Endothelial cell of umbilical vein (primary cell): ENCODE measurements around the gene UBE2E3. TPM values are rescaled to one million over a fixed set of nuclear protein-coding genes. Genes with fewer than 3 reads are reported as not detected.

Source experiments
- BruUV-seq: library from RNA; stranded (reverse); fragments of 400-500 nt; replicated peaks from 2 replicates; lab custom pipeline; 2021; lab: Mats Ljungman, UMichigan
- CTCF ChIA-PET: fragments of 300-600, 350-600 bp; sonication (Branson Sonifier 250); formaldehyde crosslinking; loops from one replicate; lab custom pipeline; 2021; ENCODE audit warnings: antibody characterized with exemption, inconsistent platforms; lab: Charles Lee
- POLR2A ChIA-PET: fragments of 300-600, 350-600 bp; sonication (Branson Sonifier 250); formaldehyde crosslinking; loops from one replicate; lab custom pipeline; 2021; ENCODE audit warnings: antibody characterized with exemption, inconsistent platforms; lab: Charles Lee
- DNase-seq: peaks from one replicate; pipeline ENCODE4 v3.0.0-alpha.2; 2011; ENCODE audit warnings: low read depth, low spot score
- FAIRE-seq: peaks from 2 replicates; lab custom pipeline; 2011; peaks lifted over from hg19 to GRCh38; lab: Jason Lieb, UNC
- H2AFZ ChIP-seq: 2 replicates; pipeline ENCODE4 v1.6.0; 2012; ENCODE audit warnings: low read depth, low read length, control low read depth, inconsistent platforms
- H3K27ac ChIP-seq: 2 replicates; pipeline ENCODE4 v1.5.1; 2011; ENCODE audit warnings: low read depth, mild to moderate bottlenecking, control low read depth, low read length, moderate library complexity; ENCODE audit not compliant: insufficient read depth
- H3K27me3 ChIP-seq, 2 experiments: 2 replicates each; pipeline versions ENCODE4 v1.6.0 to v1.6.1; 2011; ENCODE audit warnings: low read length in 2 of 2, mixed read lengths in 1 of 2; ENCODE audit not compliant: control insufficient read depth in 2 of 2, insufficient read depth in 2 of 2
- H3K36me3 ChIP-seq, 2 experiments: 2 replicates in 1 of 2; 3 replicates in 1 of 2; pipeline ENCODE4 v1.5.1; 2011; ENCODE audit warnings: low read length in 2 of 2, mild to moderate bottlenecking in 1 of 2, moderate library complexity in 1 of 2; ENCODE audit not compliant: control insufficient read depth in 2 of 2, insufficient read depth in 2 of 2; ENCODE audit errors: extremely low read depth in 1 of 2
- H3K4me1 ChIP-seq: 3 replicates; pipeline ENCODE4 v1.5.1; 2011; ENCODE audit warnings: mild to moderate bottlenecking, low read length; ENCODE audit not compliant: control insufficient read depth, insufficient read depth; ENCODE audit errors: extremely low read depth
- H3K4me2 ChIP-seq: 2 replicates; pipeline ENCODE4 v1.6.1; 2011; ENCODE audit warnings: low read length, control low read depth, mixed read lengths; ENCODE audit not compliant: insufficient read depth
- H3K4me3 ChIP-seq, 3 experiments: fragments of 200-600 bp in 1 of 3; sonication (generic), shearing (Covaris generic) in 1 of 3; replicated peaks in 1 of 3; 2 replicates each; pipeline ENCODE4 v1.5.1; 2011 to 2016; ENCODE audit warnings: control low read depth in 3 of 3, low read length in 3 of 3, mild to moderate bottlenecking in 2 of 3, inconsistent platforms in 1 of 3, low read depth in 1 of 3, moderate library complexity in 1 of 3; ENCODE audit not compliant: insufficient read depth in 1 of 3
- H3K79me2 ChIP-seq: 2 replicates; pipeline ENCODE4 v1.6.0; 2012; ENCODE audit warnings: low read length, inconsistent platforms; ENCODE audit not compliant: control insufficient read depth, insufficient read depth
- H3K9ac ChIP-seq: replicated peaks from 2 replicates; pipeline ENCODE3; 2011; ENCODE audit warnings: low read length, control low read depth; ENCODE audit not compliant: insufficient read depth; ENCODE audit errors: extremely low read depth
- H3K9me1 ChIP-seq: replicated peaks from 3 replicates; pipeline ENCODE4 v1.6.0; 2011; ENCODE audit warnings: mild to moderate bottlenecking, low read length; ENCODE audit not compliant: control insufficient read depth, insufficient read depth; ENCODE audit errors: extremely low read depth
- H3K9me3 ChIP-seq: replicated peaks from 2 replicates; pipeline ENCODE4 v1.5.1; 2012; ENCODE audit warnings: low read length, inconsistent platforms; ENCODE audit not compliant: control insufficient read depth, insufficient read depth
- H4K20me1 ChIP-seq: replicated peaks from 2 replicates; pipeline ENCODE3; 2011; ENCODE audit warnings: mild to moderate bottlenecking, low read length; ENCODE audit not compliant: control insufficient read depth, insufficient read depth; ENCODE audit errors: extremely low read depth
- CTCF ChIP-seq, 2 donors: IDR thresholded peaks; 1 replicate in 1 of 2; 2 replicates in 1 of 2; pipeline ENCODE4 v1.5.1; 2011; ENCODE audit warnings: low read length in 2 of 2, mild to moderate bottlenecking in 2 of 2, moderate library complexity in 2 of 2, control low read depth in 1 of 2, inconsistent platforms in 1 of 2, low read depth in 1 of 2; ENCODE audit not compliant: insufficient read depth in 1 of 2; ENCODE audit errors: extremely low read depth in 1 of 2
- EZH2 ChIP-seq: IDR thresholded peaks from 2 replicates; pipeline ENCODE4 v1.6.1; 2012; ENCODE audit warnings: borderline replicate concordance, low read depth, mild to moderate bottlenecking, moderate library complexity, low read length, inconsistent platforms; ENCODE audit not compliant: severe bottlenecking
- FOS ChIP-seq: IDR thresholded peaks from 2 replicates; pipeline ENCODE4 v1.6.1; 2011; ENCODE audit warnings: mild to moderate bottlenecking, low read length, moderate library complexity, borderline replicate concordance; ENCODE audit not compliant: insufficient read depth
- GATA2 ChIP-seq: IDR thresholded peaks from 2 replicates; pipeline ENCODE4 v1.7.0; 2011; ENCODE audit warnings: low read depth, mild to moderate bottlenecking, moderate library complexity, mixed read lengths, low read length; ENCODE audit not compliant: insufficient read length, insufficient read depth
- JUN ChIP-seq: IDR thresholded peaks from 2 replicates; pipeline ENCODE4 v1.6.1; 2011; ENCODE audit warnings: borderline replicate concordance, low read depth; ENCODE audit not compliant: insufficient read length, insufficient read depth
- MAX ChIP-seq: IDR thresholded peaks from 2 replicates; pipeline ENCODE4 v1.6.1; 2011; ENCODE audit not compliant: insufficient read depth, insufficient read length
- MYC ChIP-seq: IDR thresholded peaks from one replicate; pipeline ENCODE4 v1.6.1; 2011; ENCODE audit warnings: mild to moderate bottlenecking, low read depth, low read length
- POLR2A ChIP-seq: IDR thresholded peaks from 2 replicates; pipeline ENCODE4 v1.6.1; 2012; ENCODE audit warnings: low read depth, mild to moderate bottlenecking, control low read depth, low read length
- POLR2AphosphoS5 ChIP-seq: IDR thresholded peaks from 2 replicates; pipeline ENCODE4 v1.6.1; 2012; ENCODE audit warnings: low read depth, mild to moderate bottlenecking, control low read depth, low read length, moderate library complexity; ENCODE audit not compliant: insufficient read depth
- dilution Hi-C: fragments of 300-500 bp; cut with MboI; formaldehyde crosslinking; loops from one replicate; pipeline ENCODE4 v1.15.0; 2019; ENCODE audit warnings: low sequenced_read_pairs; ENCODE audit not compliant: extremely low pct_ligation_motif_present
- intact Hi-C: fragments of 100-400 bp; cut with micrococcal nuclease; formaldehyde crosslinking; loops from one replicate; pipeline ENCODE4 v1.10.0; 2022
- polyA plus RNA-seq, 4 experiments: library from polyadenylated mRNA; depleted of rRNA in 3 of 4; stranded (reverse) in 3 of 4; unstranded in 1 of 4; fragments of >200 nt; gene quantifications; 2 replicates each; pipeline versions ENCODE4 v1.2.1 to v1.2.3, GENCODE V29; 2011 to 2012; ENCODE audit warnings: missing spikeins in 1 of 4
- total RNA-seq: library from RNA; stranded (reverse); gene quantifications from 2 replicates; pipeline ENCODE4 v1.2.3, GENCODE V29; 2021

Gene UBE2E3
- total and polyA plus RNA-seq, 2 donors (not counting 3 experiments of a cell fraction or from before 2014, with no cell fraction given), result 81.5 to 107 TPM

- no TSS peak for BruUV-seq
- H3K27ac ChIP-seq, result no peak overlapping the region
- H2AFZ ChIP-seq, result no peak overlapping the region
- no peaks in the 10 kb centered on the region for H3K27me3 ChIP-seq
- H3K36me3 ChIP-seq, result peaks cover 0 to 4% of the 10 kb centered on the region in 2 experiments
- ChIA-PET POLR2A (no interaction called here), CTCF (no interaction called here)
- dilution Hi-C loops (no loop called here), intact Hi-C loops (loop anchor here (10.0 kb wide), 1 partner anchor 909 kb away; the partner anchor contains the start of gene ITPRID2)
- peaks cover 8% of the 10 kb centered on the region for H4K20me1 ChIP-seq
- no peaks in the 10 kb centered on the region for H3K9me3 ChIP-seq
- H3K4me2 ChIP-seq, result no peak overlapping the region
- H3K9me1 ChIP-seq, result peaks cover 3% of the 10 kb centered on the region
- peaks cover 82% of the 10 kb centered on the region for H3K79me2 ChIP-seq
- FAIRE-seq (no peak), DNase-seq (no peak)
- no peak overlapping the region for H3K4me3 ChIP-seq
- H3K9ac ChIP-seq, result no peak overlapping the region
- H3K4me1 ChIP-seq, result peaks cover 37% of the 10 kb centered on the region
- TF ChIP-seq MYC, result no peak
- TF ChIP-seq JUN, result no peak
- TF ChIP-seq EZH2, result no peak
- no peak for TF ChIP-seq CTCF (IDR thresholded peaks at IDR 0.05; ENCODE audit: extremely low read depth in 1 of 2, insufficient read depth in 1 of 2, low read depth in 1 of 2, low read length in 2 of 2)
These were observed 5.5 kb downstream of the UBE2E3 start for GRCh38 chr2:180985771-180986395.

GRCh38 chr2:180987146-180987545 is 6.7 kb downstream of the UBE2E3 start:
- POLR2A ChIA-PET, result no interaction called here
- H3K27ac ChIP-seq, result no peak overlapping the region

More at GRCh38 chr2:180987146-180987545, 6.7 kb downstream of the UBE2E3 start:
- Histone ChIP-seq H3K27me3 (no peaks in the 10 kb centered on the region), H3K9me3 (no peaks in the 10 kb centered on the region), H3K4me3 (no peak overlapping the region), H3K79me2 (peaks cover 85% of the 10 kb centered on the region), H3K9ac (no peak overlapping the region), H2AFZ (no peak overlapping the region), H3K4me2 (no peak overlapping the region), H3K36me3 (peaks cover 0 to 4% of the 10 kb centered on the region in 2 experiments), H4K20me1 (peaks cover 8% of the 10 kb centered on the region), H3K9me1 (peaks cover 3% of the 10 kb centered on the region), H3K4me1 (peaks cover 34% of the 10 kb centered on the region)
- DNase-seq (no peak), FAIRE-seq (no peak)
- CTCF ChIA-PET, result no interaction called here
- dilution Hi-C loops, result no loop called here
- TF ChIP-seq POLR2A, result no peak
- TF ChIP-seq JUN, result no peak
- TF ChIP-seq CTCF (IDR thresholded peaks at IDR 0.05; ENCODE audit: extremely low read depth in 1 of 2, insufficient read depth in 1 of 2, low read depth in 1 of 2, low read length in 2 of 2), result no peak
- TF ChIP-seq EZH2, result no peak
- no peak for TF ChIP-seq POLR2AphosphoS5
- no peak for TF ChIP-seq GATA2
- TF ChIP-seq FOS, result no peak
- no peak for TF ChIP-seq MYC
- TF ChIP-seq MAX, result no peak
- BruUV-seq, result no TSS peak
- intact Hi-C loops, result loop anchor here (10.0 kb wide), 1 partner anchor 908 kb away; the partner anchor contains the start of gene ITPRID2
